LNCAP (cell line): ENCODE measurements around the gene ERC1.

Experiments
- CTCF ChIP-seq: fragments of 450-650 bp; IDR thresholded peaks from 2 replicates; pipeline ENCODE4 v1.5.1; 2017; ENCODE audit warnings: mild to moderate bottlenecking

The ERC1 gene

GRCh38 chr12:1457901-1458300 is 466.9 kb downstream of the ERC1 start:
- TF ChIP-seq CTCF: no peak

- no peak for TF ChIP-seq CTCF
Measured at GRCh38 chr12:1459339-1459738, 468.3 kb downstream of the ERC1 start.

- no peak for TF ChIP-seq CTCF
Measured at GRCh38 chr12:1463073-1463905, 472.3 kb downstream of the ERC1 start.

DNA sequence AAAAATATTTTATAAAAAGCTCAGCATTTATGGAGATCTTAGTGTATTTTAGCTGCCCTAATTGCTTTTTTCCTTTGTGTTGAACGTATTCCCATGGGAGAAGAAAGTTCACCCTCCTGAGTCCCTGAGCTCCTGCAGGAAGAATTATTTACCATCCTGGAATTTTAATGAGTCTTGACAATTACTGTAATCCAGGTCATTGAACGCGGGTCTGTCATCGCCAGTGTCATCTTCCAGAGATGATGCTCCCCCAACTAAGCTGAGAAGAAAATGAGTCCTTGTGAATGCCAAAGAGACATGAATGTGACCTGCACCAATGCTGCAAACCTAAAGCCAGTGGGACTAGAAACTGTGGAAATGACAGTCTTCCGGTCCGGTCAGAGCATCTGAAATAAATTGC is 473.9 kb downstream of the ERC1 start:
- TF ChIP-seq CTCF: no peak

DNA sequence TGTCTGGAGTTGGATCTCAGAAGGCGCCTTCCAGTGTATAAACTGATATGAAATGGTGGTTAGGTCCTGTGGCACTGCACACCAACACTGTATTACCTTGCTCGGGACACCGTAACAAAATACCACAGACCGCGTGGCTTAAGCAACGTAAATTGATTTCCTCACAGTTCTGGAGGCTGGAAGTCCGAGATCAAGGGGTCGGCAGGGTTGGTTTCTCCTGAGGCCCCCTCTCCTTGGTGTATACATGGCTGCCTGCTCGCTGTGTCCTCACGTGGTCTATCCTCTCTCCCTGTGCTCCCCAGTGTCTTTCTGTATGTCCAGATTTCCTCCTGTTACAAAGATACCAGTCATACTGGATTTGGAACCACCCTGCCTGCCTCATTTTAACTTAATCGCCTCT is 475.0 kb downstream of the ERC1 start:
- no peak for TF ChIP-seq CTCF

DNA sequence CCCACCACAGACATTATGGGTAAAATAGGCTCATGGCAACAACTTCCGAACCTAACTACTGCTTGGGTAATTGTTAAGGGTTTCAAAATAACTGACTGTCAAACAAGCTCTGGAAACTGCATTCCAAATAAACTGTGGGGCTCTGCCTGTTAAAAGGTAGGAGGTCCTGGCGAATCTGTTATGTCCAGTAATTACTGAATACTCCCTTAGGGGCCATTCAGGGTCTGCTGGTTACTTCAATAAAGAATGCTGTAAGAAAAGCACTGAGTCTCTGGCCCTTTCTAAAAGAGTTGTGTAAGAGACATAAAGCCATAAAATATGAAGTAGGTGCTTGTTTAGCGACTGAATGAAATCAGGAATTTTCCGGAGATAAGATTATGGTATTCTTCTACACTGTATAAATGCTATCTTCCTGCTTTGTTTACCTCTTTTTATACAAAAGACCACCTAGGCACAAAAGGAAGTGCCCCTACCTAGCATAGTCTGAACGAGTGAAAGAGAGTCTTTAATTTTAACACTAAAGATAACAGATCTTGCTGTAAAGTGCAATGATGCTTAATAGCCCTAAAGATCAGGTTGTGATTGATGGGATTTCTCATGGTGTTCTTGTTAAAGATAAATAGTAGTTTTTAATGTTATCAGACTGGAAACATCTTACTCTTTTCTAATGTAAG is 475.6 kb downstream of the ERC1 start:
- TF ChIP-seq CTCF: no peak

GRCh38 chr12:1467710-1468109 is 476.7 kb downstream of the ERC1 start:
- no peak for TF ChIP-seq CTCF
